T-cell (primary cell): ENCODE results near the gene NTM. TPM values are rescaled to one million over a fixed set of nuclear protein-coding genes. Genes with fewer than 3 reads are reported as not detected.

Experiments
- ATAC-seq, 4 experiments: fragments of 200-7000 bp in 3 of 4; fragments of 150-1000 bp in 1 of 4; cut with Tn5 transposase; replicated peaks in 1 of 4; 1 replicate in 3 of 4; 2 replicates in 1 of 4; pipeline ENCODE4 v1.10.0; 2021; ENCODE audit warnings: moderate library complexity in 3 of 4, mild to moderate bottlenecking in 2 of 4, moderate number of reproducible peaks in 1 of 4
- CTCF ChIA-PET, 2 donors: fragments of 300-600 bp; sonication (Branson Sonifier 250); formaldehyde crosslinking; loops; one replicate each; lab custom pipeline; 2022; ENCODE audit warnings: antibody characterized with exemption in 2 of 2; lab: Charles Lee
- POLR2A ChIA-PET, 2 donors: fragments of 300-600 bp; sonication (Branson Sonifier 250); formaldehyde crosslinking; loops; one replicate each; lab custom pipeline; 2022; ENCODE audit warnings: antibody characterized with exemption in 2 of 2; lab: Charles Lee
- DNase-seq, 35 experiments: peaks; one replicate each; pipeline versions ENCODE4 v3.0.0 to v3.0.0-alpha.2; 2013 to 2023
- H3K27ac ChIP-seq: one replicate; pipeline ENCODE4 v1.5.1; 2013; ENCODE audit warnings: low read length
- H3K27me3 ChIP-seq, 2 experiments: replicated peaks in 1 of 2; 1 replicate in 1 of 2; 2 replicates in 1 of 2; pipeline versions ENCODE4 v1.6.1 to v1.7.0; 2013; ENCODE audit warnings: low read length in 1 of 2, mixed read lengths in 1 of 2; ENCODE audit not compliant: control insufficient read depth in 2 of 2, insufficient read depth in 2 of 2; ENCODE audit errors: extremely low read depth in 1 of 2
- H3K36me3 ChIP-seq, 2 donors: 1 replicate in 1 of 2; 2 replicates in 1 of 2; pipeline versions ENCODE4 v1.6.1 to v1.7.0; 2013; ENCODE audit warnings: low read length in 1 of 2; ENCODE audit not compliant: control insufficient read depth in 2 of 2, insufficient read depth in 1 of 2; ENCODE audit errors: extremely low read depth in 1 of 2
- H3K4me1 ChIP-seq, 2 experiments: 1 replicate in 1 of 2; 2 replicates in 1 of 2; pipeline versions ENCODE4 v1.6.1 to v1.7.0; 2013; ENCODE audit warnings: low read length in 2 of 2, mixed read lengths in 1 of 2; ENCODE audit not compliant: insufficient read depth in 2 of 2, control insufficient read depth in 1 of 2; ENCODE audit errors: extremely low read depth in 1 of 2
- H3K4me3 ChIP-seq, 2 donors: 1 replicate in 1 of 2; 2 replicates in 1 of 2; pipeline versions ENCODE4 v1.5.1 to v1.7.0; 2013; ENCODE audit warnings: mild to moderate bottlenecking in 2 of 2, low read length in 1 of 2, moderate library complexity in 1 of 2; ENCODE audit not compliant: control insufficient read depth in 1 of 2; ENCODE audit errors: extremely low read depth in 1 of 2
- H3K9me3 ChIP-seq: 2 replicates; pipeline ENCODE4 v1.7.0; 2013
- H3K27ac Mint-ChIP-seq, 2 donors: one replicate each; pipeline ENCODE4 v1.8.0; 2020 to 2021; ENCODE audit warnings: mild to moderate bottlenecking in 2 of 2, mixed read lengths in 2 of 2
- H3K27me3 Mint-ChIP-seq, 2 donors: one replicate each; pipeline ENCODE4 v1.8.0; 2021 to 2022; ENCODE audit warnings: mixed read lengths in 2 of 2
- H3K36me3 Mint-ChIP-seq: one replicate; pipeline ENCODE4 v1.8.0; 2021; ENCODE audit warnings: mixed read lengths
- H3K4me1 Mint-ChIP-seq, 3 donors: one replicate each; pipeline ENCODE4 v1.8.0; 2020 to 2022; ENCODE audit warnings: mixed read lengths in 3 of 3, mild to moderate bottlenecking in 1 of 3
- H3K4me3 Mint-ChIP-seq, 3 donors: one replicate each; pipeline ENCODE4 v1.8.0; 2020 to 2022; ENCODE audit warnings: mild to moderate bottlenecking in 3 of 3, mixed read lengths in 3 of 3, moderate library complexity in 3 of 3
- H3K9me3 Mint-ChIP-seq, 3 donors: one replicate each; pipeline ENCODE4 v1.8.0; 2020 to 2022; ENCODE audit warnings: mixed read lengths in 3 of 3
- WGBS: methylation state at CpG from one replicate; pipeline ENCODE4 v1.1.5; 2013; ENCODE audit warnings: missing lambda C conversion rate; ENCODE audit not compliant: insufficient coverage; 5-methylcytosine and 5-hydroxymethylcytosine counted together
- total RNA-seq, 35 experiments: library from RNA in 6 of 35; stranded (reverse) in 6 of 35; fragments of 120-200 nt in 1 of 35; gene quantifications; one replicate each; pipeline versions ENCODE4 v1.2.1 to v1.2.4 and lab custom pipeline; 2013 to 2026

The NTM gene
- total RNA-seq, 5 donors from 2014 or later (not counting 1 experiment from before 2014, with no cell fraction given) = not detected

DNA sequence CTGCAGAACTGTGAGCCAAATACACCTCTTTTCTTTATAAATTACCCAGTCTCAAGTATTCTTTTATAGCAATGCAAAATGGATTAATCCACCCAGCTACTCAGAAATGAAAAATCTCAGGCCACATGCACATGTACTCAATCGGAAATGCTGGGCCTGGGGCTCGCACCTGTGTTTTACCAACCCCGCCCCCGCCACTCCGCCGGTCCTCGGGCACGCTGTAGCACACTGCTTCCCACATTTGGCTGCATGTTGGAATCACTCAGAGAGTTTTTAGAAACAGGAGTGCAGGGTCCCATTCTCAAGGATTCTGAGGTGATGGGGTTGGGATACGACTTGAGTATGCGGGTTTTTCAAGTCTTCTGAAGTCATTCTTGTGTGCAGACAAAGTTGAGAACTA lies 284.4 kb downstream of the NTM start:
- ATAC-seq = no peak
- Mint-ChIP-seq H3K9me3 (no peaks in the 10 kb centered on the region), H3K4me1 (no peaks in the 10 kb centered on the region), H3K27me3 (peaks cover 0 to 7% of the 10 kb centered on the region in 2 donors), H3K27ac (no peak overlapping the region), H3K36me3 (no peaks in the 10 kb centered on the region), H3K4me3 (no peak overlapping the region)
- ChIA-PET POLR2A (no interaction called here), CTCF (no interaction called here)
- H3K4me3 ChIP-seq = no peak overlapping the region
- 92% methylated on average over 10 of the region's 10 CpGs for WGBS
- no peak overlapping the region for H3K27ac ChIP-seq
- H3K9me3 ChIP-seq = no peaks in the 10 kb centered on the region
- DNase-seq = no peak
- no peaks in the 10 kb centered on the region for H3K4me1 ChIP-seq
- H3K27me3 ChIP-seq = peaks cover 0 to 5% of the 10 kb centered on the region in 2 experiments
- H3K36me3 ChIP-seq = no peaks in the 10 kb centered on the region

DNA sequence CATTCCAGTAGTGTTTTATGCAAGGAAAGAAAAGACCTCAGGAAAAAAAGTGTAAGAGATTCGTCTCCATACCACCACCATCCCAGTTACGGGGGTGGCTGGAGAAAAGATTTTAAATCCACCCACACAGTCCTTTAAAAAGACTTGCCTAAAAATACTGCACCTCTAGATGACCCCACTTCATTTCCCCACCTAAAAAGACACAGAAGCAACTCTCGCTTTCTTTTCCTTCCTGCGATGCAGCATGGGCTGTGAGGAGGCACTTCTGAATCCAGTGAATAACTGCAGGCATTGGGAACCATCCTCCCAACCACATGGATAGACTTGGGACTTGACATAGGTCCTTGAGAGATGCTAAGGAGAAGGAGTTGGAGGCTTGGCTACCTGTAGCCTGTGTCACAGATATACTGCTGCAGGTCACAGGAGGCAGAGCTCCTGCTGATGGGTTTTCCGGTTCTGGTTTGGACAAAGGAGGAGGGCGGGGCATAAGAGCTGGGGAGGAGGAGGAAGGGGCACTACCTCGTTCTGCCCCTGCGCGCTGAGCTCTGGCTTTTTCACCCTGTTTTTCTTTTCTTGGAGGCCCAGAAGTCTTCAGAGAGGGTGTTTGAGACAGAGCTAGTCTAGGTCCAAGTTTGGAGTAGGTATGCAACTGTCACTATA lies 285.9 kb downstream of the NTM start:
- no peak overlapping the region for H3K4me3 ChIP-seq
- POLR2A ChIA-PET = no interaction called here
- H3K4me1 ChIP-seq = no peaks in the 10 kb centered on the region
- 56% methylated on average over 5 of the region's 9 CpGs for whole genome bisulfite sequencing
- DNase-seq (no peak), ATAC-seq (no peak)
- no peaks in the 10 kb centered on the region for H3K9me3 Mint-ChIP-seq
- H3K4me3 Mint-ChIP-seq = no peak overlapping the region
- H3K27ac ChIP-seq = no peak overlapping the region
- H3K9me3 ChIP-seq = no peaks in the 10 kb centered on the region
- H3K27ac Mint-ChIP-seq = no peak overlapping the region
- H3K4me1 Mint-ChIP-seq = no peaks in the 10 kb centered on the region
- H3K36me3 Mint-ChIP-seq = no peaks in the 10 kb centered on the region
- H3K36me3 ChIP-seq = no peaks in the 10 kb centered on the region
- peaks cover 0 to 5% of the 10 kb centered on the region in 2 experiments for H3K27me3 ChIP-seq
- peaks cover 0 to 7% of the 10 kb centered on the region in 2 donors for H3K27me3 Mint-ChIP-seq
- CTCF ChIA-PET = no interaction called here

DNA sequence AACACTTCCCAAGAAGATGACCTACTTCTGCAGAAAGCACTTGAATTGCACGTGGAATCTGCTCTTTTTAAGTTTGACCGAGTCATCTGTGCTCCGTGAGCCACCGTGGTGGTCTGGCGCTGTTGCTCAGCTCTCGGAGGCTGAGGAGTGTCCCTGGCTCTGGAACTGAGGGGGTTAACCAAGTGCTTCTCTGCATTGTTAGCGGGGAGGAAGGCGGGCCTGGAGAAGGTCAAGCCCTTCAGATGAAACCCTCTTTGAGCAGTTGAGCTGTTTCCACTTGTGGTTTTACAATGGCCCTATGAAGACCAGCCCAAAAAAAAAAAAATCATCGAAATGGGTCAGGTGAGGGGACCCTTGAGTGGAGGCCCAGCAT lies 286.4 kb downstream of the NTM start:
- Histone ChIP-seq H3K4me3 (no peak overlapping the region), H3K9me3 (no peaks in the 10 kb centered on the region), H3K27me3 (peaks cover 0 to 5% of the 10 kb centered on the region in 2 experiments), H3K27ac (no peak overlapping the region), H3K4me1 (no peaks in the 10 kb centered on the region), H3K36me3 (no peaks in the 10 kb centered on the region)
- ATAC-seq (no peak), DNase-seq (no peak)
- ChIA-PET POLR2A (no interaction called here), CTCF (no interaction called here)
- Mint-ChIP-seq H3K4me3 (no peak overlapping the region), H3K4me1 (no peaks in the 10 kb centered on the region), H3K27me3 (peaks cover 0 to 7% of the 10 kb centered on the region in 2 donors), H3K36me3 (no peaks in the 10 kb centered on the region), H3K27ac (no peak overlapping the region), H3K9me3 (no peaks in the 10 kb centered on the region)
- WGBS = 55% methylated on average over 9 of the region's 9 CpGs

DNA sequence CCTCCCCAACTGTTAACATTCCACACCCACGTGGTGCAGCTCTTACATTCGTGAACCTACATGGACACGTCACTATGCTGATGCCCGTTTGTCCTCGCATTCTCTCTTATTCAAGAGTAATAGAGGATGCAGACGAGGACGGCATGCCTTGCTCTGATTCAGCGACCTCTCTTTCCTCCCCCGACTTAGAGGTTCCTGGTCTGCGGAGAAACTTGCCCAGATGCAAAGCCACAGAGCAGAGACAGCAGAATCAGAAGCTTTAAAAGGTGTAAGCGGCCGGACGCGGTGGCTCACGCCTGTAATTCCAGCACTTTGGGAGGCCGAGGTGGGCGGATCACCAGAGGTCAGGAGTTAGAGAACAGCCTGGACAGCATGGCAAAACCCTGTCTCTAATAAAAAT lies 288.0 kb downstream of the NTM start:
- Histone ChIP-seq H3K4me3 (no peak overlapping the region), H3K9me3 (no peaks in the 10 kb centered on the region), H3K27me3 (peaks cover 0 to 2% of the 10 kb centered on the region in 2 experiments), H3K4me1 (no peaks in the 10 kb centered on the region), H3K36me3 (no peaks in the 10 kb centered on the region), H3K27ac (no peak overlapping the region)
- CTCF ChIA-PET = no interaction called here
- Mint-ChIP-seq H3K27ac (no peak overlapping the region), H3K4me3 (no peak overlapping the region), H3K4me1 (no peaks in the 10 kb centered on the region), H3K36me3 (no peaks in the 10 kb centered on the region), H3K9me3 (no peaks in the 10 kb centered on the region), H3K27me3 (peaks cover 0 to 7% of the 10 kb centered on the region in 2 donors)
- 75% methylated on average over 13 of the region's 17 CpGs for WGBS
- no peak for DNase-seq
- ATAC-seq = no peak
- POLR2A ChIA-PET = no interaction called here

DNA sequence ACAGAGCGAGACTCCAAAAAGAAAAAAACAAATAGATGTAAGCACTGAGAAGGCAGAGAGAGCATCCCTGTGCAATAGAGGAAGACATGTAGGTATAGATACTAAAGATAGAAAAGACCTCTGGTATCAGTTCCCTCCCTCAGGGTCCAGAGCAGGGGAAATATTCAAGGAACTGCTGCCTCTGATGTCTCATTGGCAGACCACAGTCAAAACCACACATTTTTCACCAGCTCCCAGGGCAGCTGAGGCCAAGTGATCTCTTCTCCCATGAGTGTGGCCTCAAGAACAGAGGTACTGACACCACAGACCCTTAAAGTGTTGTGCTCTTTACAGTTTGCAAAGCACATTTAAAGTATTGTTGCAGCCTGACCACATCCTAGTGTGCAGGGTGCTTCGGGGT lies 288.5 kb downstream of the NTM start:
- DNase-seq (no peak), ATAC-seq (no peak)
- Mint-ChIP-seq H3K27me3 (peaks cover 0 to 7% of the 10 kb centered on the region in 2 donors), H3K9me3 (no peaks in the 10 kb centered on the region), H3K36me3 (no peaks in the 10 kb centered on the region), H3K4me1 (no peaks in the 10 kb centered on the region), H3K27ac (no peak overlapping the region), H3K4me3 (no peak overlapping the region)
- WGBS = 56% methylated on average over 1 of the region's 2 CpGs
- Histone ChIP-seq H3K4me3 (no peak overlapping the region), H3K27ac (no peak overlapping the region), H3K27me3 (peaks cover 0 to 2% of the 10 kb centered on the region in 2 experiments), H3K36me3 (no peaks in the 10 kb centered on the region), H3K4me1 (no peaks in the 10 kb centered on the region), H3K9me3 (no peaks in the 10 kb centered on the region)
- ChIA-PET CTCF (no interaction called here), POLR2A (no interaction called here)

DNA sequence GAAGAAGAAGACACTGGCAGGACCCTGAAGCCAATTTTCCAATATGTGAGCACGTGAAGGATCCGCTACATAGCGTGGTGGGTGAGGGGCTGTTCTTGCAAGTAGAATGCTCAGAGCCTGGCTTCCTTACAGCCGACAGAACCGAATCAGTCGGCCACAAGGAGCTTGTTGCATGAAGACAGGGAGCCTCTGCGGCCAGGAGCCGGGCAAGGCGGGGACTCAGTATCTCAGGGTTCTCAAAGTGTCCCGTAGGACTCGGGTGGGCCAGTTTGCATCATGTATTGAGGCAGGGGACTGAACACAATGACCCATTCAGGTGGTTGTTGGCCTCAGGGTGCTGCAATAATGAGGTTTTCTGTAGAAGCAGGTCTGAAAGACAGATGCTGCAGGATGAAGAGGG lies 289.5 kb downstream of the NTM start:
- Mint-ChIP-seq H3K27me3 (peaks cover 0 to 6% of the 10 kb centered on the region in 2 donors), H3K4me1 (no peaks in the 10 kb centered on the region), H3K4me3 (no peak overlapping the region), H3K9me3 (no peaks in the 10 kb centered on the region), H3K27ac (no peak overlapping the region), H3K36me3 (no peaks in the 10 kb centered on the region)
- ATAC-seq (no peak), DNase-seq (no peak)
- Histone ChIP-seq H3K27me3 (peaks cover 0 to 2% of the 10 kb centered on the region in 2 experiments), H3K4me3 (no peak overlapping the region), H3K27ac (no peak overlapping the region), H3K36me3 (no peaks in the 10 kb centered on the region), H3K9me3 (no peaks in the 10 kb centered on the region), H3K4me1 (no peaks in the 10 kb centered on the region)
- POLR2A ChIA-PET = no interaction called here
- CTCF ChIA-PET = no interaction called here
- WGBS = 87% methylated on average over 11 of the region's 11 CpGs
